HG03342 (cell line): ENCODE results near the gene LRRC27.

ENCODE experiments used
- ATAC-seq: cut with Tn5 transposase; IDR thresholded peaks from one replicate; pipeline ENCODE4 v1.9.1; 2021; ENCODE audit warnings: mild to moderate bottlenecking, moderate library complexity; ENCODE audit not compliant: unreplicated experiment

LRRC27 gene

DNA sequence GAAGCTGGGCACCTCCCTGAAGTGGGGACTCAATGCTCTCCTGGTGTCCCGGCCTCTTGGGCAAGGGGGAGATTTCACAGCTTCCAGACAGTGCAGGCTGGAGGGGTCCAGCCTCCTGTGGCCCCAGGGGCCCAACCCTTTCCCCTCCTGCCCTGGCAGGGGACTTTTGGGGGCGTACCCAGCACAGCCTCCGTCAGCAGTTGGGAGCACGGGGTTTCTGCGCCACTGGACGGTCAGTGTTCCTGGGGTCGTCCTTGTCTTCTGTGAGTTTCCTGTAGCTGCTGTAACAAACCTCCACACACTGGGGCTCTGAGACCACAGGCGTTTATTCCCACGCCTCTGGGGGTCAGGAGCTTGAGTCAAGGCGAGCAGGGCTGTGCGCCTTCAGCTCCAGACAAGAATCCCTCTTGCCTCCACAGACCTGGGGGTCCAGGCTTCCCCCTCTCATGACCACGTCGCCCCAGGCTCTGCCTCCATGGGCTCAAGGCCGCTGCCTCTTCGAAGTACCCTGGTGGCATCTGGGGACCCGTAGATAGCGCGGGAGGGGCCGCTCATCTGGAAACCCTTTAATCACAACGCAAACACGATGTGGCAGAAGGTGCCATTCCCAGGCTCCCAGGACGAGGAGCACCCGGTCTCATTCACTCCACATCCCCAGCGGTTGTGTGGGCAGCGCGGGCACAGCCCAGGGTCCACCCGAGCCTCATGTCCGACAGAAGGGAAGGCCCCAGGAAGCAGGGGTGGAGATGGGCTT lies 79.0 kb downstream of the LRRC27 start:
- no peak for ATAC-seq

DNA sequence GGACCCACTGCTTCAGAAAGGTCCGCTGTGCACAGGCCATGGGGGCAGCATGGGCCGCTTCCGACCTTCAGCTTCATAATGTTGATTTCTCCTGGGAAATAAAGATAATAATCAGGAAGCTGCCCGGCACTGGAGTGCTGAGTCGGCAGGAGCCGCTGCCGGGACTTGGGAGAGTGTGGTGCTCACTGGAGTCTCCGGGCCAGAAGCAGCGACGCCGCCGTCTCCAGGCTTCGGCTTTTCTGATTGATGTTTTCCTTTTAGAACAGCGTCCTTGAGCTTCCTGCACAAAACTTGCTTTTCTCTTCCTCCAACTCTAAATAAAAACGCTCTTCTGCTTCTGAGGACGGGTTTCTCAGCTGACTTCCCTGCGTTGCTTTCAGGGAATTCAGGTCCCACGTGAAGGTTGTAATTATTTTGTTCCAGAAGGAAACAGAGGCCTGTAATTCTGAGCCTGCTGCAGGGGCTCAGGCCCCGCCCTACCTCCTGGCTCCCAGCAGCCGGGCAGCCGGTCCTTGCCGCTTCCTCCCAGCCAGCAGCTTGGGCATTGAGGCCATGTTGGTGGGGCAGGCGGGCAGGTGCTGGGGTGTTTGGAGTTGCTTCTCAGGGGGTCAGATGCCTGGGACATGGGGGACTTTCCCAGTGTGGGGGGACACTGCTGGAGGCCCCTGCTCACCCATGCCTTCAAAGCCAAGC lies 79.7 kb downstream of the LRRC27 start:
- no peak for ATAC-seq

DNA sequence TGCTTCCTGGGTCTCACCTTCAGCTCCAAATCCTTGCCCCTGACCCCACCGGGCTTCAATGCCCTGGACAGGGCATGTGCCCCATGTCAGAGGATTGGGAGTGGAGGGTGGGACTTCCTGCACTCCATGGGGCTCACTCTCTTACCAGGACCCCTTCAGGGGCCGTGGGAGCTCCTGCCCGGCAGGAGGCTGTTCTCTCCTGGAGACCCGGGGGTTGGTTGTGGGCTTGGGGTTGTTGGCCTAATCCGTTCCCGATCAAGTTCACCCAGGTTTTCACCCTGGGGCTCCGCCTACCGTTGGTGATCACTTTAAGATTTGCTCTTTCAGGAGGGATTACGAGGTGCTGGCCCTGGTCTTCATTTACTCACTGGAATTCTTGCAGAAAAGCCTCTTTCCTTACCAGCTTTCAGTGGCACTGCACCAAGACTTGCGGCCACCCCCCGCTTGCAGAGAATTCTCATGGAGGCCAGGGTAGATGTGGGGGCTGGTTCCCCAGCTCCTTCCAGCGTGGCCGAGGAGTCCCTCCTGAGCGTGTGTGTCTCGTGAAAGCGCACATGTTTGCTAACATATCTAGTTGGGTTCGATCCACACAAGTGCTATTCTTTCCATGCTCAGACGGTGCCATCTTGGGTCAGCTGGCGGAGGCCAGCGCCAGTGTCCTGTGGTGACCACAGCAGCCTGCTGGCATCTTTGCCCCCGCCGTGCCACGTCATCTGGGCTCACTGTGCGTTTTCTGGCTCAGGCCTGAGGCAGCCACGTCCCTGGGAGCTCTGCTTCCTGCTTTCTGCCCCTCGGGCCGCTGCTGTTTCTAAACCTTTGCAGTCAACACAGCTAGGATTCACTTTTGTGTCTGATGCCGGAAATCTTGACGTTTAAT lies 80.6 kb downstream of the LRRC27 start:
- ATAC-seq, result no peak

DNA sequence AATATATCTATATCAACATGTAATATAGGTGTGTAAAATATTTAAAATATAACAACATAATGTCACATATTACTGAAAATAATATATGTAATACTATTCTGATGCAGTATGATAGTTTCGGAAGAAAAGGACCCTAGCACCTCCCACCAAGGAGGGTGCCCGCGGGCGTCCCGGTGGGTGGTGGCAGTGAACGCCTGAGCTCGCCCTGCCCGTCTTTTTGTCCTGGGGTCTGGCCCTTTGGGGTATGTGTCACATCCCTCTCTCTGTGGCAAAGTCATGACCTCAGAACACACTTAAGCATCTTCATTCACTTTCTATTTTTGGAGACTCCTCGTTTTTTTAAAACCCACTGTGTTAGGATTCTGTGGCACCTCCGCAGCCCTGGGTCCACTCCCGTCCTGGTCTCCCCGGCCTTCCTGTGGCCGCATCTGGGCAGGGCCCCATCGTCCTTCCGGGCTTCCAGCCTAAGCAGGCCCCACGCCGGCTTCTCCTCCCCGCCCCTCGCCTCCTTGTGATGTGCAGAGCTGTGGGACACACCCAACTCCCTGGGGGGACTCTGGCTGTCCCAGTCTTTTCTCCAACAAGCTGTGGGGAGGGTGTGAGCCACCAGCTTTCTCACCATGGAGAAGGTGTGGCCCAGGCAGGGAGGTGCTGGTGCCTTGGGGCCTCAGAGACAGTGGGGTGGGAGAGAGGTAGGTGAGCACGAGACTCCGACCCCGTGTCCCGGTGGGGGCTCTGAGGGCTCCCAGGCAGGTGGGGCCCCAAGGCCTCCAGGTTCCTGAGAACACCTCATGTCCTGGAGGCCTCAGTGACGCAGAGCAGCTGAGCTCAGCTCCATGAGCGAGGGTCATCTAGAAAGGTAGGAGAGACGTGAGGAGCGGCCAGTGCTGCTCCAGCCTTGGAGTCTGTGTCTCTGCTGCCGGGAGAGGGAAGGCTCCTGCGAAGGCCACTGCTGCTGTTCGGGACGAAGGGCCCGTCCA lies 81.5 kb downstream of the LRRC27 start:
- ATAC-seq, result no peak

DNA sequence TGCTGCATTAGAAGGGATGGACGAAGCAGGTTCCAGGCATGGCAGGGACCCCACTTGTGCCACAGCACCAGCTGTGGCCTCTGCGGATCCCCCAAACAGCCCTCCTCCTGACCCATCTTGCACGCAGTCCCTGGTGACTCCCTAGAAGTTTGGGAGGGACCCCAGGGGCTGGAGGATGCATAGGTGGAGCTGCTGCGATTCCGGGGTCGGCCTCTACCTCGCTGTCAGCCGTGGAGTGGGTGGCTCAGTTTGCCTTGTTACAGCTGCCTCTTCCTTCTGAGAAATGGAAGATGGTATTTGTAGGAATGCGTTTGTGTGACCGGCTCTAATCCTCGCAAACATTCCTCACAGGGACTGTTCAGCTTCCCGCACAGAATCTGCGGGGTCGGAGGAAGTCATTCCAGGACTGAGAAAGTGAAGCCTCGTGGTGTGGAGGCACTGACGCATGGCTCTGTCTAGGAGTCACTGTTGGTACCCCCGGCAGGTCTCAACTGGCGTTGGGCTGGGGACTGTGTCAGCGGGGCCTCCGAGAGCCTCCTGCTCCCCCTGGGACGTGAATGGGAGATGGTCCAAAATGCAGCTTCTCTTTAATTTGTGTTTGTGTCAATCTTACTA lies 82.5 kb downstream of the LRRC27 start:
- ATAC-seq, result no peak

DNA sequence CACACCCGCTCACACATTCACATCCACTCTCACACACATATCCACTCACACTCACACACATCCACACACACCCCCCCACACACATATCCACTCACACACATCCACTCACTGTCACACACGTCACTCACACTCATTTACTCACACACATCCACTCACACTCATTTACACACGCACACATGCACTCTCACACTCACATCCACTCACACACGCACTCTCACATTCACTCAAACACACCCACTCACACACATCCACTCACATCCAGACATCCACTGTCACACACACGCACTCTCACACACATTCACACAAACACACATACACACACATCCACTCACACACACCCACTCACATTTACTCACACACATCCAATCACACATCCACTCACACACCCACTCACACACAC lies 83.3 kb downstream of the LRRC27 start:
- no peak for ATAC-seq

DNA sequence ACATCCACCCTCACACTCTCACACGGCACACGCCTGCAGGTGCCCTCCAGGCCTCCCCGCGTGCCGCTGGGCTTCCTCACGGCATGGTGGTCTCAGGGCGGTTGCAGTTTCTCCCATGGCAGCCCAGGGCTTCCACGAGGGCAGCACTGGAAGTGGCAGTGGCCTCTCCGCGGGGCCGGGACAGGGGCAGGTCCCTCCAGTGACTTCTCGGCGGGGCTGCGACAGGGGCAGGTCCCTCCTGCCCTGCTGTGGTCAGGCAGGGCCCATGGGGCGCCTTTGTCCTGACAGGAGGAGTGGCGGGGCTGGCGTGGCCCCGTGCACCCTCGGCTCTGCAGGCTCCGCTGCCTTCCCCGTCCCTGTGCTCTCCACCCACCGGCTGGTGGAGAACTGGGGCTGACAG lies 84.0 kb downstream of the LRRC27 start:
- ATAC-seq, result no peak

DNA sequence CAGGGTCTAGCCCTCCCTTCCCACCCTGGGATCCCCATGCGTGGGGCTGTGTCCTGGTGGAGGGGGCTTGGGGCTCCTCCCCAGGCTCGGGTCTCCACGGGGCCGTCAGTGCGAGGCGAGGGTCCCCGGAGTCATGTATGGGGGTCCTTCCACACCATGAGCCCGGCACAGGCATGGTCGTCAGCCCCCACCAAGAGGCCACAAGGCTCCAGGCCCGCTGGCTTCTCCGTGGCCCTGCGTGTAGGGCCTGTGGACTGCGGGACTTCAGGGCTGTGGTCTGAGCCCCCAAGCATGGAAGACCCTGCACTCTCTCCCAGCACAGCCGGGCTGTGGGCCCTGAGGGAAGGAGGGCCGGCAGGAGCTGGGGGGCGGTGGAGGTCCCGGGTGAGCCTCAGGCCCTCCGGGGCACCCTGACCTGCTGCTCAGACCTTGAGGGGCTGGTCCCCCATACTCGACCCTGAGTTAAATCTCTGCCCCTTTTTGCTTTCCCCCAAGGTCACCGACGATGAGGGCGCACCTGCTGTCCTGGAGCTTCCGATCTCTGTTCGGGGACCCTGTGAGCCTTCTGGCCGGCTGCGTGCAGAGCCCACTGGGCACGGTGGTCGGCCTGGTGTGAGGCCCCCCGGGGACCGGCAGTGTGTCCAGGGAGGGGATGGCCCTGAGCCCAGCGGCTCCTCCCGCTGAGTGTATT lies 84.7 kb downstream of the LRRC27 start:
- no peak for ATAC-seq

DNA sequence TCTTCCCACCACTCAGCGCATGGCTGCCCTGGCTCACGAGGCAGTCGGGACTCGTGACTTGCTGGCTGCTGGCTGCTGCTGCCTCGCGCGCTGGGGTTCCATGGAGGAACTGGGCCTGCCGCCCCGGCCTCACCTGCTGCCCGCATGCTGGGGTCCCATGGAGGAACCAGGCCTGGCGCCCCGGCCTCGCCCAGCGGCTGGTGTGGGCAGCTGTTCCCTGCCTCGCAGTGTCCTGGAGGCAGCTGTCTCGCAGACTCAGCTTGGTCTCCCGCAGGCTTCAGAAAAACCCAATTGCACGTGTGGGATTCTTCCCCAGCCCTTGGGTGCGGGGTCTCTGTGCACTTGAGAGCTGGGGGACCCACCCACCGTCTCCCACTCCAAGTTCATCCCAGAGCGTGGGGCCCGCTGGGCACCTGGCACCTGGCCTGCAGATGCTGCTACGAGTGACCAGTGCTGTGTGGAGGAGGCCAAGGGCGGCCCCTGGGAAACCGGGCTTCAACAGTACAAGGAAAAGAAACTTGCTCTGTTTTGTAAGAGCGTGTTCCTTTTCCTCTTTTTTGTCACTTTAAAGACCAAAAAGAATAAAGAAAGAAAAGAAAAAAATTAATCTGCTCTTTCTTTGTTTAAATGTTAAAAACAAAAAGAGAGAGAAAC lies 85.4 kb downstream of the LRRC27 start:
- no peak for ATAC-seq

DNA sequence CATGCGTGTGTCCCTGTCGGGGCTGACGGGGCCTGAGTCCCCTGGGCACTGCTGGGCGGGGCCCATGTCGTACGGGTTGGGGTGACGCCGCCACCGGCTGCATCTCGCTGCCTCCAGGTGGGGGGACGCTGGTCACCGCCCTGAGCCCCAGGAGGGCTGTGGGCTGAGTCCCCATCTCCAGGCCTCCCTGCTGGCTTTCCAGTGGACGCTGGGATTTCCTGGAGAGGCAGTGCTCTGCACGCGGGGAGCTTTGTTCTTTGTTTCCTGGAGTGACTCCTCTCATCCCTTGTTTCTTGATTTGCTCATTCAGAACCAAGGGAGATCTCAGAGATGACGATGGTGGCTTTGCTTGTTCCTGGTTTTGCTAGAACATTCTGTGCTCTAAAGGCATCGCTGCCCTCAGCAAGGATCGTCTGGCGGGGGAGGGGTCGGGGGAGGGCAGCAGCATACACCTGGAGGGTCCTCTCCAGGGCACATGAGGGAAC lies 86.0 kb downstream of the LRRC27 start:
- no peak for ATAC-seq

DNA sequence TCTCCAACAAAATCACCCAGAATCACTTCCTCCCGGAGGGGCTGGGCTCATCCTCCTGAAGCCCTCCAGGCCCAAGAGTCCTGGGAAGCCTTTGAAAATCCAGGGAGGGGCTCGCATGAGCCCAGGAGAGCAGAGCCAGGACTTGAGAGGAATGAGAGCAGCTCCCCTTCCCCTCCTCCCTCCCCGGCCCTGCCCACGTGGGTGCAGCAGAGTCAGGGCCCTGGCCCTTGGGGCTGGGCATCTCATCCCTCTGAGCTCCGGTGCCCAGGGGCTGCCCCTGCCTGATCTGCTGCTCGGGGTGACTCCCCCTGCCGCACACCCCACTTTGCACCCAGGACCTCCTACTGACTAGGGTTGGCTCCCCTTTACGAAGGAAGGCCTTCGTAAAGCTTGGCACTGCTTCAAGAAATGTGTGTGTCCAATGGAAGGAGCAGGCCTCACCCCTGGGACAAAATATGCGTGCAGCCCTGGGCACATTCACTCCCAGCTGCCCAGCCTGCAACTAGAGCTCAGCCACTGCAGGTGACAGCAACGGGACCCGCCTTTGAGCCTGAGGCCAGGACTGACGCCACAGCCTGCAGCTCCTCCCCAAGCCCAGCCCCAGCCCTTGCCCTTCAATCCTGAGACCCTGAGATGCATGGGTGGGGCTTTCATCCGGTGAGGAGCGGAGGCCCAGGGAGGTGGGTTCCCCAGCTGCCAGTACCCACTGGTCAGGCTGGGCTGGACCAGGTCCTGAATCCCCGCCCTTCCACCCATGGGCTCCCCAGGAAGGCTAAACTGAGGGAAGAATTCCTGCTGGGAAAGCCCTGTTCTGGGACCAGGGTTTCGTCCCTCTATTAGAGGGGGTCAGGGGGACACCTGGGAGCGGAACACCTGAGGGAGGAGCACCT lies 86.8 kb downstream of the LRRC27 start:
- no peak for ATAC-seq

DNA sequence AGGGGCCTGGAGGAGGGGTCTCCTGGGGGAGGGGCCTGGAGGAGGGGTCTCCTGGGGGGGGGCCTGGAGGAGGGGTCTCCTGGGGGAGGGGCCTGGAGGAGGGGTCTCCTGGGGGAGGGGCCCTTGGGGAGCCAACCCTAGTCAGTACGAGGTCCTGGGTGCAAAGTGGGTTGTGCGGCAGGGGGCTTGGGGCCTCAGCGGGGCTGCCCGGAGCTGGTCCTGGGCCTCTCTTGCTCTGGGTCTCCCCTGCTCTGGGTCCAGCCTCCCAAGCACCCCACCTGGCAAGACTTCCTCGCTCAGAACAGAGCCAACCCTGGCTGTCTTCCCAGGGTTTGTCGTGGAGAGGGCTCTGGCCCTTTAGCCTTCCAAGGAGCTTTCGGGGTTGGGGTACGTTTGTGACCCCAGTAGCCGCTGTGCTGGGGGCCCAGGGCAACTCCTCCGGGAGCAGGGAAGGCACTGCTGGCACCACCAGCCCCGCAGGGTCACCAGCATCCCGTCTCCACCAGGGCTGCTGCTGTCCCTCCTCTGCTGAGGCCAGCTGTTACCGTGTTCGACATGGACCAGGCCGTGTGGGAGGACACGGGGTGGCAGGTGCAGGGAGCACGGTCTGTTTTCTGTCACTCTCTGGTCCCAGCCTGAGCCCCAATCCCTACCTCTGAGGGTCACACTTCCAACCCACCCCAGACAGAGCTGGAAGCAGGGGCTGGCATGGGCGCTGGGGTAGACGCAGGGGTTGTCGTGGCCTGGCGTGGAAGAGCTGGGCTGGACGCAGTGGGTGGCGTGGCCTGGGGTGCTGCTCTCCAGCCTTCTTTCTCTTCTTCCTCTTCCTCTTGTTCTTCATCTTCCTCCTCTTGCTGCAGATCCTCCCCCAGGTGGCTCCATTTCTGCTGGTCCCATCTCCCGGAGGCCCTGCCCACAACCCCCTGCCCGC lies 87.8 kb downstream of the LRRC27 start:
- no peak for ATAC-seq

DNA sequence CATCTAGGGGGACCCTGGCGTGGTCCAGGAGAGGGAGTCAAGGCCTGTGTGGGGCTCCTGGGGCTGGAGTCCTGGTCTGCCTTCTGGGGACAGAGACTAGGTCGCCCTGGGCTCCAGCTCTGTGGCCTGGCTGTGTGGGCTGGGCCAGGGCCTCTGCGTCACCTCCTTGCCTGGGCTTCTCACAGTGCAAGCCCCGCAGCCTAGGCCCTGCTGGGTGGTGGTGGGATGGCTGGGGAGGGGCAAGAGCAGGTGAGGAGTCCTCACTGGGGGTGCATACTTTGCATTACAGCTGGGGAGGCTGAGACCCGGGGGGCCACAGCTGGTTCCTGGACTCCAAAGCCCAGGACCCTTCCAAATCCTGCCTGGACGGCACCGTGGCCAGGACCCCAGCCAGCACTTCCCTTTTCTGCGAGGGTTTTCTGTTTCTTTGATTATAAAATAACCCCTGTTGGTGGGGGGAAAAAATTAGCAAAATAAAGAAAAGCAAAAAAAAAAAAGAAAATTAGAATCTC lies 88.5 kb downstream of the LRRC27 start:
- ATAC-seq, result no peak

DNA sequence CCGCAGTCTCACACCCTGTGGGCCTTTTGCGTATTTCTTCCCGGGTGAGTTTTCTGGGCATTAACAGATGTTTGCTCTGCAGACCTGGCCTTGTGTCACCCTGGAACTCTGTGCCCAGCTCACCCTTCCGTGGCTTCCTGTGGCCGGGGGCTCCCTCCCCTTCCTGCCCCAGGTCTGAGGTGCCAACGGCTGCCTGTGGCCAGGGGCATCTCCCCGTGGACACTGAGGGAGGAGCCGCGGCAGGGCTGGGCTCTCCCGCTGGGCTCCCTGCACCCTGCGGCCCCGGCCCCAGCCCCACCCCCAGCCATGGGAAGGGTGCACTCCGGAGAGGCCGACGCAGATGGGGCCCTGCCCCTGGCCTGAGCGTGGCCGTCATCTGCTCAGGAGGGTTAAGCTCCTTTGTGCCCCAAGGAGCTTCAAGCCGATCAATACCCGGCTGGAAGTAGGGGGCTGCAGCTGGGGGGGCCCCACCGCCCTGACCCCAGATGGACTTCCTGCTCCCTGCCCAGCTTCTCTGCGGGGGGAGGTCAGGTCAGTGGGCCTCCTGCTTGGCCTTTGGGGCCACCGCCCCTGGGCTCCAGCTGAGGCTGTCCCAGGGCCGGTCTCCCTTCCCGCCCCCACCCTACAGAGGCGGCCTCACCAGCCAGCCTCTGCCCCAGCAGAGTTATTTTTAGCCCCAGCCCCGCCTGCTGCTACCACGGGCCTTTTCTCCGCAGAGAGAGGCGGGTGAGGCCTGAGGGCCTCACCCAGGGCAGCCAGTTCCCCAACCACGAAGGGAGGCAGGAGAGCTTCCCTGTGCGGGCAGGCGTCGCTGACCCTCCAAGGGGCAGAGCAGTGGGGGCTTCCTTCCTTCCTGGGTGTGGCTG lies 89.2 kb downstream of the LRRC27 start:
- no peak for ATAC-seq
